Stimulated activated CD4-positive, alpha-beta T cell treated with anti-CD3 and anti-CD28 coated beads, TNF-alpha, amount 100 ng/mL, for 1 hour (primary cell): ENCODE results near the gene GPR176.

Experiments used
- DNase-seq, 3 donors: peaks; one replicate each; pipeline ENCODE4 v3.0.0-alpha.2; 2020; ENCODE audit warnings: low read depth in 3 of 3, low spot score in 1 of 3

The GPR176 gene

DNA sequence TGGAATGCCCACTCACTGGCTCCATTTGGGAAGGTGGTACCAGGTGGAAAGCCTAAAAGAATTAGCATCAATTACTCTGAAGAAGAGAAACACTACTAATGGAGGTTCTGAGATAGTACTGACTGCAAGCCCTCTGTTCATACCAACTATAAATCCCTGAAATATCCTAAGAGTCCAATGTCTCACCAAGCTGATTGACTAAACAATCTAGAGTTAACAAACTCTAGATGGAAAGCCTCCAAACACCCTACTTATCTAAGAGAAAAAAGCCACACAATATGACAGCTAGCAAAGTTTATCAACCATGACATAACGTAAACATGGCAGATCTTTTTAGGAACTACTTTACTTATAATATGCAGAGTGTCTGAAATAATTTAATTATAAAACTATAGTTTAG, 59.2 kb downstream of the GPR176 start:
- DNase-seq: no peak

DNA sequence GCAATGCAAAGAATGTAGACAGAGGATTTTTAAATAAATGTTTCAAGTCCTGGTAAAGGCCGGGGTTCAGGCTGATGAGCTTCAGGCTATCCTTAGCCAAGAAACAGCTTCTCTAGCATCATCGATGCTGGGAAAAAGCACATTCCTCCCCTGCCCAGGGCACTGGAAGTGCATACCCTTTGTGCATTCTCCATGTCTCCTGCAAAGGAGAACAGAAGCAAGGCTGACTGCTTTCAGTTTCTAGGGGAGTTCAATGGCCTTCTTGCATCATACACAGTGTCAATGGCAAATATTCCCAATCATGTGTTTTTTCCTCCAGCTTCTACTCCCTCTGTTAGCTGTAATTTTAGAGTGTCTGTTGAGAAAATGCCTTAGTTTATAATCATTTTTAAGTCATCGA, 59.9 kb downstream of the GPR176 start:
- no peak for DNase-seq

DNA sequence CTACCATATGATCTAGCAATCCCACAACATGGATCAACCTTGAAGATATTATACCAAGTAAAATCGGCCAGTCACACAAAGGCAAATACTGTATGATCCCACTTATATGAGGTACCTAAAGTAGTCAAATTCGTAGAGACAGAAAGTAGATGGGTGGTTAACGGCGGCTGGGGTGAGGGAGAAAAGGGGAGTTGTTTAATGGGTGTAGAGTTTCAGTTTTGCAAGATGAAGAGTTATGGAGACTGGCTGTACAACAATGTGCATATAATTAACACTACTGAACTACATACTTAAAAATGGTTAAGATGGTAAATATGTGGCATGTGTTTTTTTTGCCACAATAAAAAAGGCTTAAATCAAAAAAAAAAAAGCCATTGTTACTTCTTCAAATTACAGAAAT, 60.4 kb downstream of the GPR176 start:
- DNase-seq: no peak

DNA sequence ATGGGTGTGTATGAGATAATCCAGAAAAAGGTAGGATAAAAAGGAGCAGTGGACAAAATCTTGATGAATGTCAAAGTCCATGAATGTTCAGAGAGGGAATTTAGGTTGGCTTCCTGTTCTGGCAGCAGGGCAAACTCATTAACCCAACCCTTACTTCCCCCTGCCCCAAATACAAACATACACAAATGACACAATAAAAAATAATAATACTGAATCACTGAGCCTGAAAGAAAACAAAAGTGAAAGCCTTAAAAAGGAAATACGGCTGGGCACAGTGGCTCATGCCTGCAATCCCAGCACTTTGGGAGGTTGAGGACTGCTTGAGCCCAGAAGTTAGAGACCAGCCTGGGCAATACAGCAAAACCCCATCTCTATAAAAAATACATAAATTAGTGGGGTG, 62.9 kb downstream of the GPR176 start:
- DNase-seq: no peak

- DNase-seq: no peak
Measured at GRCh38 chr15:39856357-39856756, 63.7 kb downstream of the GPR176 start.

GRCh38 chr15:39855400-39855799, 64.7 kb downstream of the GPR176 start:
- no peak for DNase-seq

- DNase-seq: no peak
Measured at GRCh38 chr15:39854161-39854560, 65.9 kb downstream of the GPR176 start.

- no peak for DNase-seq
Measured at GRCh38 chr15:39852250-39852649, 67.8 kb downstream of the GPR176 start.

DNA sequence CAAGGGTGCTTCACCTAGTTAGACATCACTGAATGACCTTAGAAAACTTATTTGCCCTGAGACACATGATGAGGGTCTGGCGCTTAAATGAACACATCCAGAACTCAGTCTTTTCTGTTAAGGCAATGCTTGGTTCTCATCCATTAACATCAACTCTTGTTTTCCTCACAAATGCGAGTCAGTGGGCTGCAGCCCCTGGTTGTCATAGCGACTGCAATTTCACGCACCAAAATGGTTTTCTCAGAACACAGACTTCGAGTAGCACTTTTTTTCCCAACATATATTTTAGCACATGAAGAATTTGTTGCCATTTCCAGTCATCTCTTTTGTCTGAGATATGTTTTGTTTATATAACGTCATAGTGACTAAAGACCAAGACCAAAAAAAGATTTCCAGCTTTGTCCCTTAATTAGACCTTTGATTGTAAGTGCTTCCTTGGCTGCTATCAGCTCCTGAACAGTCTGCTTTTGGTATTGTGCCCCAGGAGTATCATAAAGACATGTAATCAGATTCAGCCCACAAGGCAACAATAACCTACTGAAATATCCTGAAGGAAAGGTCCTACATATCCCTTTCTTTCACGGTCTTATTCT, 68.5 kb downstream of the GPR176 start:
- DNase-seq: no peak

- DNase-seq: no peak
Measured at GRCh38 chr15:39850436-39850835, 69.6 kb downstream of the GPR176 start.

GRCh38 chr15:39846108-39846507, 74.0 kb downstream of the GPR176 start:
- DNase-seq: no peak

DNA sequence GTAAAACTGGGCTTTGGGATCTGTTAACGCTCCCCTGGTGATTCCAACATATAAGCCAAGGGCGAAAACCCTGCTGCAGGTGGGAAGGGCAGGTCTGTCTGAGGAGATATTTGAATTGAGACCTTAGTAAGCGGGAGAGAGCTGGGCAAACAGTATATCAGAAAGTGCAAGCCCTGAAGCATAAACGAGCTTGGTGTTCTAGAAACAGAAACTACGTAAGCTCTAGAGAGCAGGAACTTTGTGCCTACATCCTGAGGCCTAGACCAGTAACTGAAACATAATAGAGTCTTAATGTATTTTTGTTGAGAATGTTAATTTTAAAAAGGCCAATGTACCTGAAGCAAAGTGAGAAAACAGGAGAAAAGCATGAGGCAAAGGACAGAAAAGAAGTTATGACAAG, 74.5 kb downstream of the GPR176 start:
- DNase-seq: no peak

GRCh38 chr15:39843565-39843964, 76.5 kb downstream of the GPR176 start:
- no peak for DNase-seq

DNA sequence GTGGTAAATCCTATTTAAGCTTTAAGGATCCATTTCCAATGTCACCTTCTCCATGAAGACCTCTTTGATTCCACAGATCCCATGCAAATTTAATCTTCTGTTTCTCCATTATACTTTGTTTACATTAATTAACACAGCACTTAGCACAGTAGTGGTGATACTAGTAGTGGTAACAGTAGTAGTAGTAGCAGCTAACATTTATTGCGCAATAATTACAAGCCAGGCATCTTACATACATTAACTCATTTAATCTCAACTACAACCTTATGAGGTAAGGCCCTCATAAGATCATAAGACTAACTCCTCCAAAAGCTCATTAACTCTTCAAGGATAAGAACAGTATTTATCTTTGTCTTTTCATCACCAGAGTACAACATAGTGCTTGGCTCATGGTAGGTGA, 82.6 kb downstream of the GPR176 start:
- no peak for DNase-seq

DNA sequence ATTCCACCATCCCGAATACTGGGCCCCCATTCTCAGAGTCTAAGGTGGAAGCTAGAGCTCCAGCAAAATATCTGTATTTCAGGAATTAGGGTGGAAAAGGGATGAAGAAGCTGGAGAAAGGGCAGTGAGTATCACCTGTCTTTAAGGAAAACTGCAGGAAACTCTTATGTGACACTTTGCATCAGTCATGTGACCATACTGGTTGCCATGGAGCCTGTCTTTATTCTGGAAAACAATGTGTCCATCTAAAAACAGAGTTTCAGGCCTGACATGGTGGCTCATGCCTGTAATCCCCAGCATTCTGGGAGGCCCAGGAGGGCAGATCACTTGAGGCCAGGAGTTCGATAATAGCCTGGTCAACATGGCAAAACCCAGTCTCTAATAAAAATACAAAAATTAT, 84.5 kb downstream of the GPR176 start:
- DNase-seq: no peak

DNA sequence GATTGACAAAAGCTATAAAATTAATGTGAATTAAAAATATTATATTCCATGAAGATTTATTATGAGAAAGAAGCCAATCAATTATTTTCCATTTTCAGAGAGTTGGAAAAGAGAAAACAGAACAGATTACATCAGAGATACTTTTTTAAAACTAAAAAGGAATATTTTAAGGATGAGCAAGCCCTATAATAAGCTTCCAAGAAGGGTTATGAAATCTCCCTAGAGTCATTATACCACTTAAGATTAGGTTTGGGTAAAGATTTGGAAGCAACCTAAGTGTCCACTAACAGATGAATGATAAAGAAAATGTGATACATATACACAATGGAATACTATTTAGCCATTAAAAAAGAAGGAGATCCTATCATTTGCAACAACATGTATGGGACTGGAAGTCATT, 85.8 kb downstream of the GPR176 start:
- DNase-seq: no peak

DNA sequence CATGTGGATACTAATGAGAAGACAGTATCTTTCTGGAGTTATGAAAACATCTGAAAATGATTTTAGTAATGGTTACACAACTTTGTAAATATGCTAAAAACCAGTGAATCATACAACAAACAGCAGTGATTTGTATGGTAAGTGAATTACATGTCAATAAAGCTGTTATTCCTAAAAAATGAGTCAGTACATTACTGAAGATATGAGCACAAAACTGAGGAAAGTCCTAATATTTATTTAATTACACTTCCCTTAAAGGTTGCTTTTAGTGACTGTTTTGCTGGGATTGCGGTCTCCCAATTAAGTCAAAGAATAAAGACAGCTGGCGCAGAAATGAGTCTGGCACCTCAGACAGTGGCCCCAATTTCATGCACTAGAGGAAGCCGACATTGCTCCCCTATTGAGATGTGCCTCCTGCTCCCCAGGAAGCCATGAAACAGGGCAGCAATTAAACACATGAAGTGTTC, 86.5 kb downstream of the GPR176 start:
- no peak for DNase-seq

GRCh38 chr15:39830166-39830565, 89.9 kb downstream of the GPR176 start:
- no peak for DNase-seq

DNA sequence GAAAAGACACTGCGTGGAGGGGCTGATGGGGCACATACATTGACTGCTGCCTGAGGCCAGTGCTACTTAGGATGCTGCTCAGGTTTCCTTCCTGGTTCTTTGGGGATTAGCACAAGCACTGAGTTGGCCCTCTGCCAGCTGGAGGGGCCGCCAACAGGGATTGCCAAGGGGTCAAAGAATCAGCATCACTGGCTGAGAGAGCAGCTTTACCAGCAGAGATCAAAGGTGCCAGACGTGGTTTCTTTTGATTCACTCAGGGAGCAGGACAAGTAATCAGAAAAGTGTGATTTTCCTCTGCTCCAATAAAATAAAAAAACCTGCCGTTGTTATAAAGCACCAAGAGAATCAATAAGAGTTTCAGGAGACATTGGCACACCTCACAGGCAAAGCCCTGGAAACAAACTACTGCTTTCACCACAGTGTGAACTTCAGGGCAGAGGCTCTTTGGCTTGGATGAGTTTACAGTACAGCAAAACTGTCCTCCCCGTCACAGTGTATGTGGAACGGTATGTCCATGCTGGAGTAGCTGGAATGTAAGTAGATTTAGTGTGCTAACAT, 91.6 kb downstream of the GPR176 start:
- DNase-seq: no peak

- DNase-seq: no peak
Measured at GRCh38 chr15:39826975-39827374, 93.1 kb downstream of the GPR176 start.

- no peak for DNase-seq
Measured at GRCh38 chr15:39823634-39824033, 96.4 kb downstream of the GPR176 start.

- no peak for DNase-seq
Measured at GRCh38 chr15:39820050-39820602, 99.9 kb downstream of the GPR176 start.

DNA sequence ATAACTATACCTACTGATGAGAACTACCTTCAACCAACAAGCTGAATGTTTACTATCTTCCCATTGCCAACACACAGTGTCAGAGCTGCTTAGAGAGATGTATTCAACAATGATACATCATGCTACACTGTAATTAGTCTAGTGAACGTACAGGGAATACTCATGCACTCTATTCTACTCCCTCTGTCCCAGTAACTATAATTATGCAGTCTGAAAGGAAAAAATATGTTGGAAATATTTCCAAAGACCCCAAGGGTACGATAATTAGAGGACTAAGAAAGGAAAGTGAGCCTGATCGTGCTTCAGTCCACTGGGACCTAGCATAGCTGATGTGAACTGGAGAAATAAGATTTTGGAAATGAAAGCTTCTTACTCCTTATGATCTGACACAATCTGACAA, 100.5 kb downstream of the GPR176 start:
- no peak for DNase-seq
